ENCODE data around the gene RHBDD3.

The RHBDD3 gene

DNA sequence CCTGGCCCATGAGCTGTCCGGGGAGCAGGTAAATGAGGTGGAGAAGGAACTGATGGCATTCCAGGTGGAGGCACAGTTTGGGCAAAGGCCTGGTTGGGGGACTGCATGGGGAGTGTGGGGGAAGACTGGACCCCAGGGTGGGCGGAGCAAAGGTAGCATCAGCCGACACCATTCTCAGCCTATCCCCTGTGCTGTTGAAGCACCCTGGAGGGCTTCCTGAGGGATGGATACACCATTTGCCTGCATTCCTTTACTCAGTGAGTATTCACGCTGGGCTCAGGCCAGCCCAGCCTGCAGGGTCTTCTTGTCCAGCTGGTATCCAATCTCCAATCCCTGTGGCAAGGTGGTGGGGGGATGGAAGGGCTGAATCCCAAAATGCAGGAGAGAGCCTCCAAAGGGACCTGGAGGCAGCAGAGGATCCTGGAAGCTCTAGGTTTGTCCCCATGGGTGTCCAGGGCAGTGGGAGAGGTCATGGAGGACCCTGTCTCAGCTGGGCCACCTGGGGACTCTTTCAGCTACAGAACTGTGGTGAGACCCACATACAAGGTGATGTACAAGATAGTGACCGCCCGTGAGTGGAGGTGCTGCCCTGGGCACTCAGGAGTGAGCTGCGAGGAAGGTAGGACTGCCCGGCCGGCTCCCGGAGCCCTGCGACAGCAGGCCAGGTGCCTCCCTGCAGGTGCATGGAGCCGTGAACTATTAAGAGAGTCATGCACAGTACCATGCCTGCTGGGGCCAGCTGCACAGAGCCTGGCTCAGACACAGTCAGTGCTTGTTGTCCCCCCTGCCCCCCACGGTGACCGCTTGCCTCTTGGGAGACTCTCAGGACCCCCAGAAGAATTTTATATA is 52.5 kb downstream of the RHBDD3 start:
- TF ChIP-seq, protein P1, sequence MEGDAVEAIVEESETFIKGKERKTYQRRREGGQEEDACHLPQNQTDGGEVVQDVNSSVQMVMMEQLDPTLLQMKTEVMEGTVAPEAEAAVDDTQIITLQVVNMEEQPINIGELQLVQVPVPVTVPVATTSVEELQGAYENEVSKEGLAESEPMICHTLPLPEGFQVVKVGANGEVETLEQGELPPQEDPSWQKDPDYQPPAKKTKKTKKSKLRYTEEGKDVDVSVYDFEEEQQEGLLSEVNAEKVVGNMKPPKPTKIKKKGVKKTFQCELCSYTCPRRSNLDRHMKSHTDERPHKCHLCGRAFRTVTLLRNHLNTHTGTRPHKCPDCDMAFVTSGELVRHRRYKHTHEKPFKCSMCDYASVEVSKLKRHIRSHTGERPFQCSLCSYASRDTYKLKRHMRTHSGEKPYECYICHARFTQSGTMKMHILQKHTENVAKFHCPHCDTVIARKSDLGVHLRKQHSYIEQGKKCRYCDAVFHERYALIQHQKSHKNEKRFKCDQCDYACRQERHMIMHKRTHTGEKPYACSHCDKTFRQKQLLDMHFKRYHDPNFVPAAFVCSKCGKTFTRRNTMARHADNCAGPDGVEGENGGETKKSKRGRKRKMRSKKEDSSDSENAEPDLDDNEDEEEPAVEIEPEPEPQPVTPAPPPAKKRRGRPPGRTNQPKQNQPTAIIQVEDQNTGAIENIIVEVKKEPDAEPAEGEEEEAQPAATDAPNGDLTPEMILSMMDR (IDR thresholded peaks at IDR 0.05; ENCODE audit: low read length, missing control alignments) = no peak
- no peak overlapping the region for H3K4me3 ChIP-seq (replicated peaks; ENCODE audit: low read depth, low read length)
- no peak for DNase-seq (ENCODE audit: low read depth)

DNA sequence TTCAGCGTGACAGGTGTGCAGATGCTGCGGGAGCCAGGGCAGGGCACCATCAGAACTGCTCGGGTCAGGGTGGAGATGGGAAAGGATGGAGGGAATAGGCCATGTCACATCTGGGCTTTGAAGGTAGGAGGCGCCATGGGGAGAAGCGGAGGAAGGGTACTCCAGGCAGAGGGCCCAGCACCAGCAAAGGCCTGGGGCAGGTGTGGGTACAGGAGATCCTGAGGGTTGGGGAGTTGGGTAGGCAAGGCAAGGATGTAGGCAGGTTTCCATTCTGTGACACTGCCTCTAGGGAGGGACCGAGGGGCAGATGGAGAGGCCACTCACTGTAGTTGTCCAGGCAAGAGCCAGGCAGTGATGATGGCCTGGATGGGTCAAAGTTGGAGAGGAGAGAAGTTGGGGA is 53.5 kb downstream of the RHBDD3 start:
- no peak overlapping the region for H3K4me3 ChIP-seq (replicated peaks; ENCODE audit: low read depth, low read length)
- TF ChIP-seq, protein P1 (IDR thresholded peaks at IDR 0.05; ENCODE audit: low read length, missing control alignments) = no peak
- DNase-seq (ENCODE audit: low read depth) = no peak

DNA sequence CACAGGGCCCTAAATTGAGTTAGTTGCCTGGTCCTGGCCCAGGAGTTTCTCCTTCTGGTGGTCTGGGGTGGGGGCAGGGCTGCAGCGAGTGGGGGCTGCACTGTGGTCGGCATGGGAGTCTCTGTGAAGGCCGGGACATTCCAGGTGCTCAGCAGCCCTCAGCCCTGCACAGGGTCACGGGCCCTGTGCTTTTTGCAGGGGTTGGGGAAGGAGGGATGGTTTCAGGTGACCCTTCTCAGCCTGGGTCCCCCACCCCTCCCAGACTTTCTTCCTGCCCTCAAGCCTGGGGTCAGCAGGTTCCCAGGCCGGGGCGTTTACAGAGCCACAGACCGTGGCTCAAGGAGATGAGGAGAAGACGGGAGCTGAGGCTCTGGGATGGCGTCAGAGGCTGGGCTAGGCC is 54.3 kb downstream of the RHBDD3 start:
- no peak for DNase-seq (ENCODE audit: low read depth)
- H3K4me3 ChIP-seq (replicated peaks; ENCODE audit: low read depth, low read length) = no peak overlapping the region
- TF ChIP-seq, protein P1 (IDR thresholded peaks at IDR 0.05; ENCODE audit: low read length, missing control alignments) = no peak

DNA sequence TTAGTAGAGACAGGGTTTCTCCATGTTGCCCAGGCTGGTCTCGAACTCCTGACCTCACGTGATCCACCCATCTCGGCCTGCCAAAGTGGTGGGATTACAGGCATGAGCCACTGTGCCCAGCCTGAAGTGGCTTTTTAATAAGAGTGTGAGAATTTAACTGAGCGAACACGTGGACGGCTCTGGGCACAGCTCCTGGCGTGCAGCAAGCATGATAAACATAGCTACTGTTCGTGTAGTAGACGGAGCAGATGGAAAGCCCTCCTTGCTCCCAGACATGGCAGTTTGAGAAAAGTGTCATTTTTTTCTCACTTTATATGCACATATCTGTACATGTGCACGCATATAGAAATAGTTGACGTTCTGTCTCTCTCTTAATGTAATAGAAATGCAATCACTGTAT is 55.0 kb downstream of the RHBDD3 start:
- TF ChIP-seq, protein P1 (IDR thresholded peaks at IDR 0.05; ENCODE audit: low read length, missing control alignments) = no peak
- no peak overlapping the region for H3K4me3 ChIP-seq (replicated peaks; ENCODE audit: low read depth, low read length)
- no peak for DNase-seq (ENCODE audit: low read depth)

DNA sequence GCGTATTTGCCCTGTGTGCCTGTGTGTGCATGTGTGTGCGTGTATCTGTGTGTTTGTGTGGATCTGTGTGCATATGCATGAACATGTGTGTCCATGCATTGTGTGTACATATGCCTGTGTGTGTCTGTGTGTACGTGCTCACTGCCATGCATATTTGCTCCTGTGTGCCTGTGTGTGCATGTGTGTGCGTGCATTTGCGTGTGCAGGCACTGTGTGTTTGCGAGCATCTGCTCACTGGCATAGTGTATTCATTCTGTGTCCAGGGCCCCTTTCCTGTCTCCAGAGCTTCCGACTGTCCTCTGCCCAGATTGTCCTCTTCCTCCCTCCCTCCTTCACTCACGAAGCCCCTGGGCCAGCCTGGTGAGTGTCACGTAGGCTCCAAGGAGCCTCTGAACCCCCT is 56.3 kb downstream of the RHBDD3 start:
- TF ChIP-seq, protein P1 (IDR thresholded peaks at IDR 0.05; ENCODE audit: low read length, missing control alignments) = no peak
- no peak for DNase-seq (ENCODE audit: low read depth)
- no peak overlapping the region for H3K4me3 ChIP-seq (replicated peaks; ENCODE audit: low read depth, low read length)

DNA sequence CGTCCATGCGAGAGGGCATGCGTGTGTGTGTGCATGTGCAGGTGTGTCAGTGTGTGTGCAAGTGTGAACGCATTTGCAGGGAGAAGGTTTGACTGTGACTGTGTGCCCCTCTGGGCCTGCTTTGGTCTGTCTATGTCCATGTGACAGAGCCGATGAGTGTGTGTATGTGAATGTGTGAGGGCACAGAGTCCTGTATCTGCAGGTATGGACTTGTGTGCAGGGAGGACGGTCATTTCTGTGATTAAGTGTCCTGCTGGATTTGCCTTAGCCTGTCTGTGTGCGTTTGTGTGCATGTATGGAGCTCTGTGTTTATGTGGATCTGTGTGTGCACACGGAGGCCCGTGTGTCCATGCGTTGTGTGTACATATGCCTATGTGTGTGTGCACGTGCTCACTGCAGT is 56.7 kb downstream of the RHBDD3 start:
- no peak overlapping the region for H3K4me3 ChIP-seq (replicated peaks; ENCODE audit: low read depth, low read length)
- no peak for DNase-seq (ENCODE audit: low read depth)
- TF ChIP-seq, protein P1 (IDR thresholded peaks at IDR 0.05; ENCODE audit: low read length, missing control alignments) = no peak
